CD4-positive, alpha-beta memory T cell (primary cell): Measurements from ENCODE around the gene COG2. TPM values are rescaled to one million over a fixed set of nuclear protein-coding genes. Genes with fewer than 3 reads are reported as not detected.

Experiments used
- CTCF ChIA-PET: fragments of 350-600 bp; sonication (Branson Sonifier 250); formaldehyde crosslinking; loops from one replicate; lab custom pipeline; 2021; ENCODE audit warnings: inconsistent platforms; ENCODE audit not compliant: partially characterized antibody; lab: Charles Lee
- POLR2A ChIA-PET: fragments of 350-600 bp; sonication (Branson Sonifier 250); formaldehyde crosslinking; loops from one replicate; lab custom pipeline; 2021; ENCODE audit not compliant: partially characterized antibody; lab: Charles Lee
- DNase-seq, 5 donors: peaks; one replicate each; pipeline versions ENCODE4 v3.0.0 to v3.0.0-alpha.2; 2020 to 2022; ENCODE audit warnings: mixed read lengths in 1 of 5
- H3K27ac ChIP-seq: one replicate; pipeline ENCODE4 v1.7.0; 2013; ENCODE audit warnings: low read depth, low read length
- H3K27me3 ChIP-seq: 2 replicates; pipeline ENCODE4 v1.7.0; 2013; ENCODE audit warnings: mild to moderate bottlenecking, low read length, moderate library complexity; ENCODE audit not compliant: insufficient read depth
- H3K36me3 ChIP-seq: 2 replicates; pipeline ENCODE4 v1.7.0; 2013; ENCODE audit warnings: mild to moderate bottlenecking, low read length, moderate library complexity; ENCODE audit not compliant: insufficient read depth
- H3K4me1 ChIP-seq: 2 replicates; pipeline ENCODE4 v1.7.0; 2013; ENCODE audit warnings: mild to moderate bottlenecking, low read length, moderate library complexity; ENCODE audit not compliant: insufficient read depth
- H3K4me3 ChIP-seq, 2 donors: one replicate each; pipeline ENCODE4 v1.7.0; 2013; ENCODE audit warnings: low read length in 2 of 2, mild to moderate bottlenecking in 1 of 2
- H3K9me3 ChIP-seq, 2 donors: one replicate each; pipeline ENCODE4 v1.7.0; 2013; ENCODE audit warnings: low read length in 2 of 2, control low read depth in 1 of 2; ENCODE audit not compliant: control insufficient read depth in 1 of 2
- H3K27ac Mint-ChIP-seq, 7 donors: one replicate each; pipeline ENCODE4 v1.8.0; 2020 to 2021; ENCODE audit warnings: mixed read lengths in 7 of 7, mild to moderate bottlenecking in 6 of 7, inconsistent platforms in 3 of 7, moderate library complexity in 3 of 7
- H3K27me3 Mint-ChIP-seq, 2 donors: one replicate each; pipeline ENCODE4 v1.8.0; 2020 to 2021; ENCODE audit warnings: mixed read lengths in 2 of 2
- H3K36me3 Mint-ChIP-seq, 2 donors: one replicate each; pipeline ENCODE4 v1.8.0; 2020 to 2021; ENCODE audit warnings: mixed read lengths in 2 of 2, inconsistent platforms in 1 of 2, mild to moderate bottlenecking in 1 of 2
- H3K4me1 Mint-ChIP-seq, 4 donors: one replicate each; pipeline ENCODE4 v1.8.0; 2020 to 2021; ENCODE audit warnings: mixed read lengths in 4 of 4, mild to moderate bottlenecking in 1 of 4
- H3K4me3 Mint-ChIP-seq, 8 donors: one replicate each; pipeline ENCODE4 v1.8.0; 2020 to 2021; ENCODE audit warnings: mixed read lengths in 8 of 8, mild to moderate bottlenecking in 7 of 8, moderate library complexity in 6 of 8, inconsistent platforms in 3 of 8
- H3K9me3 Mint-ChIP-seq, 8 donors: one replicate each; pipeline ENCODE4 v1.8.0; 2020 to 2021; ENCODE audit warnings: mixed read lengths in 8 of 8, mild to moderate bottlenecking in 5 of 8, inconsistent platforms in 3 of 8, moderate library complexity in 1 of 8
- intact Hi-C: fragments of 100-400 bp; cut with micrococcal nuclease; formaldehyde crosslinking; loops from one replicate; pipeline ENCODE4 v1.15.1; 2023
- polyA plus RNA-seq, 2 donors: library from polyadenylated mRNA; unstranded; fragments of 300-500 nt; fragmentation: Illumina TruSeq; gene quantifications; one replicate each; pipeline ENCODE4 v1.2.3, GENCODE V29; 2021
- total RNA-seq, 2 experiments: library from RNA; stranded (reverse); gene quantifications; one replicate each; pipeline ENCODE4 v1.2.3, GENCODE V29; 2021

Gene COG2
- total and polyA plus RNA-seq, 4 experiments from 2014 or later: 28.8 to 44.6 (median 36.1) TPM

DNA sequence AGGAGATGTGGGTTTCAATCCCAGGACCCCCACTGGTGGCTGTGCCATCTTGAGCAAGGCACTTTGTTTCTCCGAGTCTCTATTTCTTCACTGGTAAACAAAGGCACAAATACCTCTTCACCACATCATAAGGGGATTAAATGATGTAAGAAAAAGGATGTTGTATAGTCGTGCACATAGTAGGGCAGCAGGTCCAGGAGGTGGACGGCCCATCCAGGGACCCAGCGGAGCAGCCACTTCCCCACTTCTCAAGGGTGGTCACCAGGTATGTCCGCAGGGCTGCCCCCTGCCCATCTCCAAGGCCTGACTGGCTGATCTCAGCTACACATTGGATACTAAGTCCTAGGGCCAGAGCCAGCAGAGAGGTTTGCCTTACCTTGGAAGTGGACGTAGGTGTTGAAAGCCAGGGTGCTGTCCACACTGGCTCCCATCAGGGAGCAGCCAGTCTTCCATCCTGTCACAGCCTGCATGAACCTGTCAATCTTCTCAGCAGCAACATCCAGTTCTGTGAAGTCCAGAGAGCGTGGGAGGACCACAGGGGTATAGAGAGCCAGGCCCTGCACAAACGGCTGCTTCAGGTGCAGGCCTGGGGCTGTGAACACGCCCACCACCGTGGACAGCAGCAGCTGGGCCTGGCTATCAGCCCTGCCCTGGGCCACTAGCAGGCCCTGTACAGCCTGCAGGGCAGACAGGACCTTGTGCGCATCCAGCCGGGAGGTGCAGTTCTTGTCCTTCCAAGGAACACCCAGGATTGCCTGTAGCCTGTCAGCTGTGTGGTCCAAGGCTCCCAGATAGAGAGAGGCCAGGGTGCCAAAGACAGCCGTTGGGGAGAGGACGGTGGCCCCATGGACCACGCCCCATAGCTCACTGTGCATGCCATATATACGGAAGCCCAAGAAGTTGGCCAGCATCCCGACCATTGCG is 67.6 kb downstream of the COG2 start:
- ChIA-PET CTCF (interaction anchor here (0.5 to 1.5 kb wide), 2 partner anchors 9 to 14 kb away, joined by 3 read pairs; no protein-coding TSS in a partner anchor), POLR2A (no interaction called here)
- H3K4me1 Mint-ChIP-seq: peaks cover 0 to 6% (median 0%) of the 10 kb centered on the region in 4 donors
- no peaks in the 10 kb centered on the region for H3K36me3 ChIP-seq
- H3K27ac Mint-ChIP-seq: no peak overlapping the region
- no peak for DNase-seq
- H3K9me3 Mint-ChIP-seq: peaks cover 0 to 2% (median 0%) of the 10 kb centered on the region in 8 donors
- H3K4me1 ChIP-seq: no peaks in the 10 kb centered on the region
- intact Hi-C loops: no loop called here
- H3K27ac ChIP-seq: no peak overlapping the region
- H3K36me3 Mint-ChIP-seq: no peaks in the 10 kb centered on the region
- H3K27me3 Mint-ChIP-seq: peaks cover 3 to 17% of the 10 kb centered on the region in 2 donors
- H3K27me3 ChIP-seq: no peaks in the 10 kb centered on the region
- H3K9me3 ChIP-seq: no peaks in the 10 kb centered on the region
- no peak overlapping the region for H3K4me3 Mint-ChIP-seq
- H3K4me3 ChIP-seq: no peak overlapping the region

DNA sequence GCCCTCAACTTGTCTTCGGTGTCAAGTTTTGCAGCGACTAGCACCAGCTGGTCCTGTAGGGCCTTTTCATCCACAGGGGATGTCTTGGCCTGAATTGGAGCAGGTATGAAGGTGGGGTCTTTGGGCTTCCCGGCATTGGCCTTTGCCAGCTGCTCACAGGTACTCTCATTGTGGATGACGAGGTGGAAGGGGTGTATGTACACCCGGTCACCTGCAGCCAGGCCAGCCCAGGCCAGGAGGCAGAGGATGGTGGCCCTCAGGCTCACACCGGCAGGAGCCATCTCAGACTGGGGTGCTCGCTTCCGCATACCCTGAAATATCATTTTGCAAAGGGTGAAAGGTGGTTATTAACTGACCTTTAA is 68.2 kb downstream of the COG2 start:
- no peak for DNase-seq
- Mint-ChIP-seq H3K27me3 (peaks cover 3 to 19% of the 10 kb centered on the region in 2 donors), H3K4me1 (peaks cover 0 to 6% (median 0%) of the 10 kb centered on the region in 4 donors), H3K4me3 (no peak overlapping the region), H3K27ac (no peak overlapping the region), H3K9me3 (peaks cover 0 to 3% (median 0%) of the 10 kb centered on the region in 8 donors), H3K36me3 (no peaks in the 10 kb centered on the region)
- no peak overlapping the region for H3K4me3 ChIP-seq
- H3K4me1 ChIP-seq: no peaks in the 10 kb centered on the region
- H3K36me3 ChIP-seq: no peaks in the 10 kb centered on the region
- CTCF ChIA-PET: interaction anchor here (0.5 to 1.5 kb wide), 2 partner anchors 8 to 13 kb away, joined by 3 read pairs; no protein-coding TSS in a partner anchor
- POLR2A ChIA-PET: no interaction called here
- no peaks in the 10 kb centered on the region for H3K27me3 ChIP-seq
- H3K27ac ChIP-seq: no peak overlapping the region
- intact Hi-C loops: no loop called here
- H3K9me3 ChIP-seq: no peaks in the 10 kb centered on the region

DNA sequence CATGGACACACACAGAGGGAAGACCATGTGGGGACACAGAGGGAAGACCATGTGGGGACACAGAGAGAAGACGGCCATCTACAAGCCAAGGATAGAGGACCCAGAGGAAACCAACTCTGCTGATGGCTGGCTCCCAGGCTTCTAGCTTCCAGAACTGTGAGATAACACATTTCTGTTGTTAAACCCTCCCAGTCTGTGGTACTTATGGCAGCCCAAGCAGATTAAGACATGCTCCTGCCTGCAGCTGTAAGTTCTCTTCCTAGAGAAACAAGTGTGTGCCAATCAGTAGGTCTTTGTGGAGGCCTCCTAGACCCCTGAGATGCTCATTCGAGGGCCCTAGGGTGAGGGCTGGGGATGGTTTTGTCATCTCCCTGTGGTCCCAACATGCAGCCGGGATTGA is 69.0 kb downstream of the COG2 start:
- POLR2A ChIA-PET: no interaction called here
- Mint-ChIP-seq H3K9me3 (peaks cover 0 to 4% (median under 1%) of the 10 kb centered on the region in 8 donors), H3K27ac (peak overlapping the region in 1 of 7 donors; percentile 65), H3K36me3 (no peaks in the 10 kb centered on the region), H3K4me1 (peaks cover 0 to 6% (median 0%) of the 10 kb centered on the region in 4 donors), H3K27me3 (peaks cover 3 to 19% of the 10 kb centered on the region in 2 donors), H3K4me3 (no peak overlapping the region)
- H3K4me3 ChIP-seq: no peak overlapping the region
- intact Hi-C loops: no loop called here
- CTCF ChIA-PET: no interaction called here
- no peaks in the 10 kb centered on the region for H3K9me3 ChIP-seq
- H3K27me3 ChIP-seq: no peaks in the 10 kb centered on the region
- no peaks in the 10 kb centered on the region for H3K4me1 ChIP-seq
- H3K36me3 ChIP-seq: no peaks in the 10 kb centered on the region
- H3K27ac ChIP-seq: no peak overlapping the region
- DNase-seq: no peak

DNA sequence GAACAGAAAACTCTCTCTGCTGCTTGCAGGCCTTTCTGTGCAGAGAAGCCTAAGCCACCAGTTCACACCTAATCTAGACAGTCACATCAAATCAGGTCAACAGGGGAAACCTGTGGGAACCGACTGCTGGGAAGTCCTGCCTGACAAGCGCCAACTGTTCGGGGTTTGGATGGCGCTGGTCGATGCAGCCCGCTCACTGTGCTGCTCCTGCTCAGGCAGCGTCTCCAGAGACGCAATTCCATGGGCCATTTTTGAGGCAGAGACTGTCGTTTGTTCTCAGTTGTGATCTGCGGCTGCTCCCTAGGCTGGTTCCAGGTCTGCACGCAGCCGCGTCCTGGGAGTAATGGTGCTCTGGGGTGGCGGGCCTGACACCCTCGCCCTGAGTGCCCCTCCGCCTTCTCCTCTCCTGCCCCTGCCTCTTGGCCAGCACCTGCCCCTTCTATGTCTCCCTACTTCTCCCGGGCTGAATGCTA is 70.2 kb downstream of the COG2 start:
- Mint-ChIP-seq H3K4me1 (peaks cover 0 to 6% (median 0%) of the 10 kb centered on the region in 4 donors), H3K27ac (no peak overlapping the region), H3K4me3 (no peak overlapping the region), H3K9me3 (peaks cover 0 to 7% (median 4%) of the 10 kb centered on the region in 8 donors), H3K36me3 (no peaks in the 10 kb centered on the region), H3K27me3 (peaks cover 4 to 24% of the 10 kb centered on the region in 2 donors)
- no peak overlapping the region for H3K4me3 ChIP-seq
- no peak overlapping the region for H3K27ac ChIP-seq
- H3K27me3 ChIP-seq: no peaks in the 10 kb centered on the region
- intact Hi-C loops: no loop called here
- DNase-seq: no peak
- ChIA-PET CTCF (no interaction called here), POLR2A (no interaction called here)
- H3K36me3 ChIP-seq: no peaks in the 10 kb centered on the region
- H3K4me1 ChIP-seq: no peaks in the 10 kb centered on the region
- H3K9me3 ChIP-seq: no peaks in the 10 kb centered on the region

DNA sequence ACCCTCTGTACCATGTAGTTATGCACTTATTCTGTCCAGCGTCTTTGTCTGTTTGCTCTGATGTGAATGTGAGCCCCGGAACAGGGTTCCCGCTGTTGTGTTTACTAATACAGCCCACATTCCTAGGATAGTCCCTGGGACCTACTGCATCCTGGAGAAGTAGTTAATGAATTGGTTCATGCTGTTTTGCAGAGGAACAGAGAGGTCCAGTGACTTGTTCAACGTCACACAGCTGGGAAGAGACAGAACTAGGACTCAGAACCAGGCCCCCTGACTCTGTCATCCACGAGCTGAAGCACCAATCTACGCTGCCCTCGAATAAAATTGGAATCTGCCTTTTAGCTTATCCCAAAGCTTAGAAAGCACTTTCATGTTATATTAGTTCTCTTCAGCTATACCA is 70.9 kb downstream of the COG2 start:
- Mint-ChIP-seq H3K9me3 (peaks cover 0 to 7% (median 4%) of the 10 kb centered on the region in 8 donors), H3K4me1 (peaks cover 0 to 2% (median 0%) of the 10 kb centered on the region in 4 donors), H3K36me3 (no peaks in the 10 kb centered on the region), H3K27me3 (peaks cover 2 to 21% of the 10 kb centered on the region in 2 donors), H3K4me3 (no peak overlapping the region), H3K27ac (no peak overlapping the region)
- intact Hi-C loops: no loop called here
- CTCF ChIA-PET: no interaction called here
- no peak for DNase-seq
- Histone ChIP-seq H3K36me3 (no peaks in the 10 kb centered on the region), H3K4me3 (no peak overlapping the region), H3K4me1 (no peaks in the 10 kb centered on the region), H3K27ac (no peak overlapping the region), H3K27me3 (no peaks in the 10 kb centered on the region), H3K9me3 (no peaks in the 10 kb centered on the region)
- POLR2A ChIA-PET: no interaction called here

DNA sequence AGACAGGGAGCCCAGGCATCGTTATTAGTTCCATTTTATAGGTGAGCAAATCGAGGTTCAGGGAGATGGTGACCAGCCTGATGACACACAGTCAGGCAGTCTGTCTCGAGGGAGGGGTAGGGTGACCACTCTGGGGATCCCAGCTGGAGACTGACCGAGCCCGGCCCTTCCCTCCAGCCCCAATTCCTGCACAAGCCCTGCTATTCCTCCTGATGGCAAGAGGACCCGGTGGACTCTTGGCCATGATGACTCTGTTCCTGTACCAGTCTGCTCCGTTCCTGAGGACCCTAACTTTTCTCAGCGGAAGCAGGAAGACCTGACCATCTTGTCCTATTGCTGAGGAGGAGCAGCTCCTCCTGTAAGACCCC is 71.2 kb downstream of the COG2 start:
- no peaks in the 10 kb centered on the region for H3K9me3 ChIP-seq
- H3K4me3 ChIP-seq: no peak overlapping the region
- no peak overlapping the region for H3K27ac ChIP-seq
- POLR2A ChIA-PET: no interaction called here
- no peak for DNase-seq
- Mint-ChIP-seq H3K4me1 (no peaks in the 10 kb centered on the region), H3K27ac (no peak overlapping the region), H3K9me3 (peaks cover 0 to 7% (median 4%) of the 10 kb centered on the region in 8 donors), H3K27me3 (peaks cover 2 to 21% of the 10 kb centered on the region in 2 donors), H3K36me3 (no peaks in the 10 kb centered on the region), H3K4me3 (no peak overlapping the region)
- CTCF ChIA-PET: no interaction called here
- H3K4me1 ChIP-seq: no peaks in the 10 kb centered on the region
- no peaks in the 10 kb centered on the region for H3K27me3 ChIP-seq
- no peaks in the 10 kb centered on the region for H3K36me3 ChIP-seq
- intact Hi-C loops: no loop called here

DNA sequence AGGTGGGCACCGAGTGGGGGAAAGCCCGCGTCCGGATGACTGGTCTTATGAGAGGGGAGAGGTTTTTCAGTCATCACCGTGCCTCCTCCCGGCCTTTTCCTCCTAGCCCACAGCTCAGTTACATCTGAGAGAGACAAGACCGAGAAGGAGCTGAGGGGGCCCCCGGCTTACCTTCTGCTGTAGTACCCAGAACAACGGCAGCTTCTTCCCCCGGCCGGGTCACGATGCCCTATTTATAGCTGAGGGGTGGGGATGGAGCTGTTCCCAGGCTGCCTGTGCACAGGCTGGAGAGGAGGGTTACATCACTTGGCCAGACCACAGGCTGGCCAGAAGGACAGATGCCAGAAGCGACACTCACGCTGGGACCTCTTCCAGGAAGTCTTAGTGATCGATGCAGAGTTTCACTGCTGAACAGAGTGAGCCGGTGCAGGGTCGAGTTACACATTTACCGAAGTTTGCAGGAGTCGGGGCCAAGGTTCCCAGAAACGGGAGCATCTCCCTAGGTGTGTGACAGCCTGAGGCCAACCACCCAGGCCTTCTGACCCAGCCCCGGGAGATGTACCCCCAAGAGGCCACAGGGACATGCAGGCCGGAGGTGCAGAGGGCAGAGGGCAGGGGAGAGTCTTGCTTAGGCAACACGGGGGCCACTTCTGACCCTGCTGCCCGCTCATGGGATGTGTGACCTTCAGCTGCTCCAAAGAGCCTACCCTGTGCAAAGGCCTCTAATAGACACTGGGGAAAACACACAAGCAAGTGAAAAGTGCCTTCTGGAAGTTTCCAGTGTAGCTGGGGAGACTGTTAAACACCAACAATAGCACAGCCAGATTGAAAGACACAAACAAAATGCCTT is 71.9 kb downstream of the COG2 start, which contains the start of gene AGT:
AGT (minus strand) TSS at position 208 of the 850 bp plus-strand sequence. CDS start 3,299 bp downstream, outside the sequence.
- H3K4me3 ChIP-seq: no peak within 1 kb of the TSS

More for the DNA sequence above, 71.9 kb downstream of the COG2 start, which contains the start of gene AGT:
- no peaks in the 10 kb centered on the region for H3K9me3 ChIP-seq
- no peaks in the 10 kb centered on the region for H3K4me1 ChIP-seq
- no peak for DNase-seq
- ChIA-PET CTCF (no interaction called here), POLR2A (no interaction called here)
- no peak within 1 kb of the TSS for H3K27ac ChIP-seq
- Mint-ChIP-seq H3K4me1 (no peaks in the 10 kb centered on the region), H3K9me3 (peaks cover 0 to 7% (median 4%) of the 10 kb centered on the region in 8 donors), H3K27me3 (peaks cover 2 to 21% of the 10 kb centered on the region in 2 donors), H3K27ac (no peak within 1 kb of the TSS), H3K36me3 (no peaks in the 10 kb centered on the region), H3K4me3 (no peak within 1 kb of the TSS)
- no peaks in the 10 kb centered on the region for H3K36me3 ChIP-seq
- H3K27me3 ChIP-seq: no peaks in the 10 kb centered on the region
- intact Hi-C loops: no loop called here
